Activated CD4-positive, alpha-beta T cell treated with anti-CD3 and anti-CD28 coated beads for 4 hours (primary cell): ENCODE results near the gene SPTA1.
"Not testable (repeated sequence)": the region's sequence is repeated elsewhere in the genome, so short reads cannot be mapped to it uniquely, and the experiment has no call there.

Experiments used
- DNase-seq, 2 donors: peaks; one replicate each; pipeline ENCODE4 v3.0.0-alpha.2; 2020

Gene SPTA1

GRCh38 chr1:158686111-158687009, at the start of gene SPTA1:
TSS of gene SPTA1 (minus strand) at chr1:158686715. CDS start at chr1:158686517, 198 bp downstream.
- no peak for DNase-seq

GRCh38 chr1:158735848-158736247, 49.3 kb upstream of the SPTA1 start:
- no peak for DNase-seq

DNA sequence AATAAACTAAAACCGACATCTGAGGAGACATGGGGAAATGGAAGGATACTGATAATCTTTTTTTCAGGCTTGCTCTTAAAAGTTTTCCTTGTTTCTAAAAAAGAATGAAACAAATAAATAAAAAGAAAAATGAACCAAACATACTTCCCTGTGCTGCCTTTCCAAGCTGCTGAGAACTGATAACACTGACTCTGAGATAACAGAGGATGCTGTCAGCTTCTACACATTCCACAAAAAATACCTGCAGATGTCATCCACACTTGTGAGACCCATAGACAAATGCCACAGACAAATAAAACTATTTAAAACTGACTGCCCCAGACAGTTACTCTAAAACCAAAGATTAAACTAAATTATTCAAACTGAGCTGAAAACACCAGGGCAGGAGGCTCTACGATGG, 46.0 kb upstream of the SPTA1 start:
- no peak for DNase-seq

DNA sequence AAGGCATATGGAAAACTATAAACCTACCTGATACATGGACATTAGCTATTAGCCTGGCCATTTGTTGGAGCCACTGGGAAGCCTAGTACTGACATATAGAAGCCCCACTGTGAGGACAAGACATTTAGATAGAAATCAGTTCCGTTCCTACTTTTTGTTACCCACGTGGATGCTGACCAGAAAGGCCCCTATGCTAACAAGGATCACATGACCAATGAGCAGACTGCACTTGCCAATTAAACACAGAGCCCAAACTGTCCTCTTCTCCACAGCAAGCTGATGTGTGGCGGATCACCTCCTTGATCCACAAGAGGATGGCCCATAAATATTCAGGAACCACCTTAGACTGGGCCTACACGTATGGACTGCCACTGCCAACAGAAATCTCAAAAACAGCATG, 45.2 kb upstream of the SPTA1 start:
- no peak for DNase-seq

GRCh38 chr1:158730453-158730852, 43.9 kb upstream of the SPTA1 start:
- DNase-seq = no peak

DNA sequence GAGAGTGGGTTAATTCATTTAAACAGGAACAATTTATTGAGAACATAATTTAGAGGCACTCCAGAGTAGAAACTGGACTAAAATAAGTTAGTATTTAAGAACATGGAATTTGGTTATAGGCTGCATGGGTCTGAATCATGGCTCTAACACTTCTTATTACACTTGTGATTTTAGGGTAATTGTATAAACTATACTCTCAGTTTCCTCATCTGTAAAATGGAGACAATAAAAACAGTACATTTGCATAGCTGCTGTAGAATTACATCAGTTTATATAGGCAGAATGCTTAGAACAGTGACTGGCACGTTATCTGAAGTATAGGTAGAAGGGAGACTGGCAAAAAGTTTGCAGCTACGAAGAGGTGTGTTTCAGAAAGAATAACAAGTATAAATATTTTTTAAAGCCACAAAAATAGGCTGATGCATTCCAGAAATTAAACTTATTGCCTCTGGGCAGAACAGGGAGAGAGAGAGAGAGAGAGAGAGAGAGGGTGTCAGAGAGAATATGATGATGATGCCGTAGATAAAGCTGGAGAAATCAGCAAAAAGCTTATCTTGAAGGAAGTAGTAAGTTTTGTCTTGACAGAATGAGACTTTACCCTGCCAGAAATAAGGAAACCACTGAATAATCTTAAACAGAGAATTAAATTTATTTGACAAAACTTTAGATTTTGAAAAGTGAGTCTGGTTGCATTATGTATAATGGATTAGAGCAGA, 42.2 kb upstream of the SPTA1 start:
- no peak for DNase-seq

GRCh38 chr1:158724442-158724841, 37.9 kb upstream of the SPTA1 start:
- no peak for DNase-seq

DNA sequence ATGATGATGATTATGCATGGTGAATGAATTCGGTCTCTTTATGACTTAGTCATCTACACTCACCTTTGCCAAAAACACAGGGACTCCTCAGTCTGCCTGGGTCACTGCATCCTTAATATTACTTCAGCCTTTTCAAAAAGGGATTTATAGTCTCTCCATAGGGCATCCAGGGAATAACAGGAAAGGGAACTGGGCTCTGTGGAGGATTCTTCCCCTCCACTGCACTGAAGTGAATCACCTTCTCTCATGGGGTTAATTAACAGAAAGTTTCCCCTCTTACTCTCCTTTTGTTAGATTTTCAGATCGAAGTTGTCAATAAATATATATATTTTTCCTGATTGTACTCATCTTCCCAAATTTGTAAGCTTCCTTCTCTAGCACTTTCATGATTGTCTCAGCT, 34.1 kb upstream of the SPTA1 start, which contains the start of gene OR6K3:
TSS of gene OR6K3 (minus strand) at position 101 of the 400 bp plus-strand sequence. CDS start 2,605 bp downstream, outside the sequence.
- DNase-seq = no peak

GRCh38 chr1:158719664-158720063, 33.1 kb upstream of the SPTA1 start:
- DNase-seq = no peak

DNA sequence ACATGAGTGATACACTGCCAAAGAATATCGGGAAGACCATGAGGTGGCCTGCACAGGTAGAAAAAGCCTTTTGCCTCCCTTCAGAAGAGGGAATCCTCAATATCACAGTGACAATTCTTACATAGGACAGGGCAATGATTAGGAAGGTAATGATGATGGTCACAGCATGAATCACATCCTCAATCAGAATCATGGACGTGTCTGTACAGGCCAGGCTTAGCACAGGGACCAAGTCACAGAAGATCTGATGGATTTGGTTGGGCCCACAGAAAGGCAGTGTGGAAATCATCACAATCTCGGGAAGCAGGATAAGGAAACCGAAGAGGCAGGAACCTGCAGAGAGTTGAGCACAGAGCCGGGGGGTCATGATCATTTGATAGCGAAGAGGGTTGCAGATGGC, 30.8 kb upstream of the SPTA1 start:
- DNase-seq = no peak

DNA sequence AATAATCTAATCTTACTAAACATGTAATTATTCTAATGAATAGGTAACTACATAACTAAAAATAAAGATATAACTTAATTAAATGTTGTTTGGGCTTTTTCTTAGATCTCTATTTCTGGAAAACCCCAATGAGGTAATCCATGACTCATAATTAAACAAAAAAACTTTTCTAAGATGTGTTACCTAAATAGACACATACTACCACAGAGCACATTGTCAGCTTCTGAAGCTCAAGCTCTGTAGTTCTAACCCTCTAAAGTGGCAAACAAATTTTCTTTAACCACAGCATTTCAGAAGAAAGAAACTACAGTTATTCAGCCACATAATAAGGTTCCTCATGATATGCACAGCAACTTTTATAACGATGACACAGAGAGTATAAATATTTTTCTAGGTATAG, 29.8 kb upstream of the SPTA1 start:
- no peak for DNase-seq

DNA sequence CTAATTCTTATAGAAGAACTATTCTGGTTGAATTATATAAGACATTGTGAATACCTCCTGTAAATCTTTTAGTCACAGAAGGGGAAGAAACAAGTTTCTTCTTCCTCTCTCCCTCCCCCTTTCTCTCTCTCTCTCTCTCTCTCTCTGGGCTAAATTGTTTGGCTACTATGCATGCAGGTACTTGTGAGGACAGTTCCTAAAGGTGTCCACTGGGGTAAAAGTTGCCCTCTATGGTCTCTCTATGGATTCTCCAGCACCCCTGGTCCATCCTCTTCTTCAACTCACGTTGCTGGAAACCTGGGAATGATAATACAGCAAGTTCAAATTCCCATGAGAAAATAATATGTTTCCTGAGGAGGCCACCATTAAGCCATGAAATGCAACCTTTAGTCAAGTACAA, 28.2 kb upstream of the SPTA1 start:
- no peak for DNase-seq

- DNase-seq = no peak
These were observed 24.6 kb upstream of the SPTA1 start for GRCh38 chr1:158711098-158711497.

DNA sequence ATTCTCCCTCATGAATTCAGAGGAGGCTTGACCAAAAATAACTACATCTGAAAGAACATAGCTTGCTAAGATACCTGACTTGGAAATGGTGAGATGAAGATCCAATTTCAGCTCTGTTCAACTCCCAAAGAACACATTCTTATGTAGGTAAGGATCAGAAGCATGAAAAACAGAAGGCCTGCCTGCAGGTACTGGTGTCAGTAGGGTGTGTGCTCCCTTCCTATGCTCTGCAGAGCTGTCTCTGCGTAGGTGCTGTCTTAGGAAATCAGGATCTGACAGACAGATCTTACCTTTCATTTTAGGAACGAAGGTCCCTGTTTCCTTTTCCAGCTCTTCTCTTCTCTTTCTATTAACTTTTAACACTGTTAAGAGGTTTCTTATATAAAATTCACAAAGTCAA, 19.6 kb upstream of the SPTA1 start:
- no peak for DNase-seq

- no peak for DNase-seq
These were observed 14.0 kb upstream of the SPTA1 start, which contains the start of gene OR6K2 for GRCh38 chr1:158700552-158700951. TSS of gene OR6K2 (minus strand) at chr1:158700652. CDS start at chr1:158700652, 0 bp downstream.

GRCh38 chr1:158694596-158694995, 8.1 kb upstream of the SPTA1 start:
- DNase-seq = no peak

GRCh38 chr1:158692356-158692755, 5.8 kb upstream of the SPTA1 start:
- DNase-seq = no peak

DNA sequence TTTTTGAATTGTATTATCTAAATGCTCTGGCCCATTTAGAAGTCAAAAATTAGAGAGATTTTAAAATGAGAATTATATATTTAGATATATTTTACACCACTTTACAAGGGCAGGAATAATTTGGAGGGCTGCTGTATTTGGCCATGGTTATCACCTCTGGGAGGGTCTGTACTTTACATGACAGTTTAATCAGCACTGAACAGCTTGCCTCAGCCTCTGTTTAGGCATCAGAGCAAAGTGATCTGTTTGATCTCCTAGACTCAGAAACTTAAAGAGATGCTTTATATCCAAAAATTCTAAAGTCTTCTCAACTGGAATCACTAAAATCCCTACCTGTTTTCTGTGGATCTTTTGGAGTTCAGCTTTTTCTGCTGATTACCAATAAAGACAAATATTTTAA, 5.4 kb upstream of the SPTA1 start:
- DNase-seq = no peak

DNA sequence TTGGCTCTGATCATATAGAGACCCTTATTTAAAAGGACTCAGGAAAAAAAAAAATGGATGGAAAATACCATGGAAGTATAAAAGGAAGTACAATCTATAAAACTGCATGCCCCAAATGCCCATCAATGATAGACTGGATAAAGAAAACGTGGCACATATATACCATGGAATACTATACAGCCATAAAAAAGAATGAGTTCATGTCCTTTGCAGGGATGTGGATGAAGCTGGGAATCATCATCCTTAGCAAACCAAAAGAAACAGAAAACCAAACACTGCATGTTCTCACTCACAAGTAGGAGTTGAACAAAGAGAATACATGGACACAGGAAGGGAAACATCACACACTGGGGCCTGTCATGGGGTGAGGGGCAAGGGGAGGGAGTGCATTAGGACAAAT, 4.6 kb upstream of the SPTA1 start:
- DNase-seq = not testable (repeated sequence)

DNA sequence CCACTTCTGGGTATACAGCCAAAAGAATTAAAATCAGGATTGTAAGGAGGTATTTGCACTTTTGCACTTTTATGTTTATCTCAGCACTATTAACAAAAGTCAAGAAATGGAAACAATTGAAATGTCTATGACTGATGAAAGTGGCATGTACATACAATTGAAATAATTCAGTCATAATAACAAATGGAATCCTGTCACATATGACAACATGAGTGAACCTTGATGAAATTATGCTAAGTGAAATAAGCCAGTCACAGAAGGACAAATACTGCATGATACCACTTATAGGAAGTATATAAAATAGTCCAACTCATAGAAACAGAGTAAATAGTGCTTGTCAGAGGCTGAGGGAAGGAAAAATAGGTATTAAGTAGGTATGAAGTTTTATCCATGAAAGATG, 3.4 kb upstream of the SPTA1 start:
- no peak for DNase-seq

DNA sequence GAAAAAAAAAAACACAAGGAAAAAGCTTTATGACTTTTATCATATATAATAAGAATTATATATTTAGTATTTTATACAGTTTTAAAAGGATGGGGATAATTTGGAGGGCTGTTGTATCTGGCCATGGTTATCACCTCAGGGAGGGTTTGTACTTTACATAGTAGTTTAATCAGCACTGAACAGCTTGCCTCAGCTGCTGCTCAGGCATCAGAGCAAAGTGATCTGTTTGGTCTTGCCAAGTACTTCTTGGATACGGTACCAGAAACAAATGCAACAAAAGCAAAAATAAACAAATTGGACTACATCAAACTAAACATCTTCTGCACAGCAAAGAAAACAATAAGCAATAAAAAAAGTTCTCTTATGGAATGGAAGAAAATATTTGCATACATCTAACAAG, 2.6 kb upstream of the SPTA1 start:
- DNase-seq = no peak

- not testable (repeated sequence) for DNase-seq
These were observed 1.8 kb upstream of the SPTA1 start for GRCh38 chr1:158688343-158688742.

- no peak for DNase-seq
These were observed 522 bp upstream of the SPTA1 start for GRCh38 chr1:158687037-158687436.

GRCh38 chr1:158685085-158685484, 1.4 kb downstream of the SPTA1 start:
- DNase-seq = no peak
